GM12878 (cell line): ENCODE results near the gene SLC9C2. TPM values are rescaled to one million over a fixed set of nuclear protein-coding genes. Genes with fewer than 3 reads are reported as not detected.

ENCODE experiments used
- ATAC-seq: fragments of 200-7000 bp; cut with Tn5 transposase; 3 replicates; pipeline ENCODE4 v1.9.1; 2020; ENCODE audit warnings: mild to moderate bottlenecking, moderate library complexity
- BruUV-seq: library from RNA; stranded (reverse); fragments of 400-500 nt; replicated peaks from 2 replicates; lab custom pipeline; 2021; lab: Mats Ljungman, UMichigan
- CTCF ChIA-PET: fragments of 300-600 bp; sonication (Branson Sonifier 250); formaldehyde crosslinking; extraction: SDS; loops from one replicate; lab custom pipeline; 2021; ENCODE audit warnings: inconsistent platforms; lab: Yijun Ruan, JAX
- POLR2A ChIA-PET: fragments of 350-600 bp; formaldehyde crosslinking; extraction: SDS; loops from one replicate; lab custom pipeline; 2021; ENCODE audit warnings: inconsistent platforms; lab: Charles Lee
- RAD21 ChIA-PET: fragments of 300-600 bp; sonication (Branson Sonifier 250); formaldehyde crosslinking; loops from one replicate; lab custom pipeline; 2023; ENCODE audit warnings: antibody characterized with exemption; ENCODE audit not compliant: unreplicated experiment; lab: Charles Lee
- SMC1A ChIA-PET: fragments of 300-600 bp; sonication (Branson Sonifier 250); formaldehyde crosslinking; loops from one replicate; lab custom pipeline; 2023; ENCODE audit not compliant: unreplicated experiment, uncharacterized antibody; lab: Charles Lee
- DNase-seq: peaks from one replicate; pipeline ENCODE4 v3.0.0-alpha.2; 2011; ENCODE audit warnings: low read depth, low spot score
- FAIRE-seq: peaks from 3 replicates; lab custom pipeline; 2011; peaks lifted over from hg19 to GRCh38; lab: Jason Lieb, UNC
- H2AFZ ChIP-seq: 2 replicates; pipeline ENCODE4 v1.6.0; 2011; ENCODE audit warnings: low read depth, low read length, control low read depth; ENCODE audit not compliant: control insufficient read depth
- H3K27ac ChIP-seq: 2 replicates; pipeline ENCODE4 v1.5.1; 2011; ENCODE audit warnings: control low read depth; ENCODE audit not compliant: control insufficient read depth, insufficient read depth
- H3K27me3 ChIP-seq, 2 experiments: replicated peaks in 1 of 2; 2 replicates each; pipeline versions ENCODE4 v1.6.0 to v1.6.1; 2011; ENCODE audit warnings: low read length in 1 of 2; ENCODE audit not compliant: control insufficient read depth in 2 of 2, insufficient read depth in 2 of 2
- H3K36me3 ChIP-seq, 2 experiments: 2 replicates each; pipeline ENCODE4 v1.5.1; 2011; ENCODE audit warnings: low read length in 1 of 2; ENCODE audit not compliant: control insufficient read depth in 2 of 2, insufficient read depth in 2 of 2
- H3K4me1 ChIP-seq: 2 replicates; pipeline ENCODE4 v1.6.1; 2011; ENCODE audit warnings: mild to moderate bottlenecking, low read length, moderate library complexity, mixed read lengths; ENCODE audit not compliant: control insufficient read depth, insufficient read depth
- H3K4me2 ChIP-seq: 2 replicates; pipeline ENCODE4 v1.6.0; 2011; ENCODE audit warnings: control low read depth; ENCODE audit not compliant: control insufficient read depth, insufficient read depth
- H3K4me3 ChIP-seq: fragments of 200-600 bp; sonication (generic); 2 replicates; pipeline ENCODE4 v1.5.1; 2016
- H3K79me2 ChIP-seq: 2 replicates; pipeline ENCODE4 v1.6.0; 2011; ENCODE audit warnings: low read length; ENCODE audit not compliant: control insufficient read depth, insufficient read depth
- H3K9ac ChIP-seq: 2 replicates; pipeline ENCODE4 v1.8.0; 2011; ENCODE audit warnings: low read length, control low read depth, mixed read lengths; ENCODE audit not compliant: control insufficient read depth, insufficient read depth
- H3K9me3 ChIP-seq: replicated peaks from 3 replicates; pipeline ENCODE4 v1.5.1; 2011; ENCODE audit warnings: mild to moderate bottlenecking, low read length; ENCODE audit not compliant: control insufficient read depth, insufficient read depth
- H4K20me1 ChIP-seq: 2 replicates; pipeline ENCODE4 v1.6.0; 2011; ENCODE audit not compliant: control insufficient read depth, insufficient read depth
- BACH1 ChIP-seq: fragments of 450-650 bp; IDR thresholded peaks from 2 replicates; pipeline ENCODE4 v1.6.1; 2017; ENCODE audit warnings: mild to moderate bottlenecking, borderline replicate concordance
- ESRRA ChIP-seq: IDR thresholded peaks from 2 replicates; pipeline ENCODE4 v1.6.1; 2012; ENCODE audit warnings: mild to moderate bottlenecking, low read length, improper control_type of control experiment
- HDAC6 ChIP-seq: fragments of 200-600 bp; sonication (generic); IDR thresholded peaks from one replicate; pipeline ENCODE4 v1.8.0; 2017; ENCODE audit warnings: antibody characterized with exemption; ENCODE audit not compliant: unreplicated experiment
- IKZF1 ChIP-seq: fragments of 450-650 bp; conservative IDR thresholded peaks from 2 replicates; pipeline ENCODE4 v1.6.1; 2017; ENCODE audit warnings: antibody characterized with exemption, mild to moderate bottlenecking
- RELA ChIP-seq: fragments of 450-650 bp; IDR thresholded peaks from 2 replicates; pipeline ENCODE4 v1.8.0; 2014; ENCODE audit warnings: borderline replicate concordance; ENCODE audit not compliant: partially characterized antibody
- SPI1 ChIP-seq: IDR thresholded peaks from 2 replicates; pipeline ENCODE4 v1.6.1; 2011; ENCODE audit warnings: low read depth, mild to moderate bottlenecking, low read length, moderate library complexity, borderline replicate concordance; ENCODE audit not compliant: insufficient read depth
- SREBF1 ChIP-seq: IDR thresholded peaks from 2 replicates; pipeline ENCODE4 v1.6.1; 2012; ENCODE audit warnings: mild to moderate bottlenecking, low read length
- TCF3 ChIP-seq: IDR thresholded peaks from 2 replicates; pipeline ENCODE4 v1.6.1; 2012; ENCODE audit warnings: low read depth, mild to moderate bottlenecking, low read length, borderline replicate concordance; ENCODE audit not compliant: insufficient read depth
- whole genome bisulfite sequencing: methylation state at CpG from one replicate; pipeline ENCODE4 v1.1.6; 2016; ENCODE audit warnings: low lambda C conversion rate; ENCODE audit not compliant: insufficient replicate concordance, insufficient coverage; ENCODE audit errors: missing lambda C conversion rate; 5-methylcytosine and 5-hydroxymethylcytosine counted together
- in situ Hi-C: fragments of 300-500 bp; cut with MboI; formaldehyde crosslinking; loops from 9 replicates; pipeline ENCODE4 v1.14.3; 2018; ENCODE audit warnings: mixed read lengths
- intact Hi-C: fragments of 100-400 bp; cut with micrococcal nuclease; formaldehyde crosslinking; loops from one replicate; pipeline ENCODE4 v1.14.2; 2022; ENCODE audit not compliant: unreplicated experiment
- polyA plus RNA-seq, 11 experiments: library from polyadenylated mRNA; depleted of rRNA in 4 of 11; unstranded in 6 of 11; stranded (reverse) in 5 of 11; fragments of >200 nt; fragmentation: Nextera tagmentation in 4 of 11; fragmentation: Illumina TruSeq in 1 of 11; extraction: Ambion mirVana in 4 of 11; extraction: Trizol in 1 of 11; gene quantifications; 1 replicate in 1 of 11; 2 replicates in 10 of 11; pipeline versions ENCODE4 v1.2.1 to v1.2.3, GENCODE V29; 2011 to 2016; ENCODE audit warnings: inconsistent platforms in 2 of 11, missing spikeins in 2 of 11, low read depth in 1 of 11
- total RNA-seq, 4 experiments: library from RNA; depleted of rRNA in 3 of 4; stranded (reverse); fragments of >200 nt in 3 of 4; fragmentation: Illumina TruSeq in 1 of 4; extraction: Trizol in 1 of 4; gene quantifications; 2 replicates each; pipeline versions ENCODE4 v1.2.1 to v1.2.3, GENCODE V29; 2013 to 2021
- TF ChIP-seq, protein P1 (sequence below): fragments of 450-650 bp; IDR thresholded peaks from 2 replicates; pipeline ENCODE4 v1.6.1; 2017; ENCODE audit warnings: mild to moderate bottlenecking, low read depth, inconsistent platforms; ENCODE audit not compliant: poor library complexity, severe bottlenecking
- TF ChIP-seq, protein P2 (sequence below): IDR thresholded peaks from 2 replicates; pipeline ENCODE4 v1.6.1; 2012; ENCODE audit warnings: improper control_type of control experiment, low read depth, low read length; ENCODE audit not compliant: insufficient replicate concordance
- TF ChIP-seq, protein P3 (sequence below): IDR thresholded peaks from 2 replicates; pipeline ENCODE4 v1.6.1; 2011; ENCODE audit warnings: borderline replicate concordance, low read depth, mild to moderate bottlenecking, moderate library complexity, low read length; ENCODE audit not compliant: insufficient read depth, poor library complexity, severe bottlenecking

The SLC9C2 gene
- total and polyA plus RNA-seq, 10 of the 15 experiments (the other 5 are each of a cell fraction or from before 2014, with no cell fraction given): not detected

DNA sequence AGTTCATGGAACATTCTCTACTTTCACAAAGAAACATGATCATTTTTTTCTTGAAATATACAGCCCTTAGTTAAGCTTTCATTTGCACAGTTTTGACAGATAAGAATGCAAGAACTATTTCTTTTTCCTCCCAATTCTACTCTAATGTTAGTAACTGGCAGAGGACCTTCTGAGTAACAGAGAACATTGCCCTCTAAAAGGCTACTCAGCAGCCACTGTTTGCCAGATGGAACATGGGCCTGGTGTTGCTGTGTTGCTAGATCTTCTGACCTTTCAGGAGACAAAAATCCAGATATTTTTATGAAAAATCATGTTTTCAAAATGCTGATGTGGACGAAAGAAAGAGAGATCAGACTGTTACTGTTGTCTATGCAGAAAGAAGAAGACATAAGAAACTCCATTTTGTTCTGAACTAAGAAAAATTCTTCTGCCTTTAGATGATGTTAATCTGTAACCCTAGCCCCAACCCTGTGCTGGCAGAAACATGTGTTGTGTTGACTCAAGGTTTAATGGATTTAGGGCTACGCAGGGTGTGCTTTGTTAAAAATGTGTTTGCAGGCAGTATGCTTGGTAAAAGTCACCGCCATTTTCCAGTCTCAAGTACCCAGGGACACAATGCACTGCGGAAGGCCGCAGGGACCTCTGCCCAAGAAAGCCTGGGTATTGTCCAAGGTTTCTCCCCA lies 128.6 kb downstream of the SLC9C2 start (continued):
- TF ChIP-seq, protein P1, sequence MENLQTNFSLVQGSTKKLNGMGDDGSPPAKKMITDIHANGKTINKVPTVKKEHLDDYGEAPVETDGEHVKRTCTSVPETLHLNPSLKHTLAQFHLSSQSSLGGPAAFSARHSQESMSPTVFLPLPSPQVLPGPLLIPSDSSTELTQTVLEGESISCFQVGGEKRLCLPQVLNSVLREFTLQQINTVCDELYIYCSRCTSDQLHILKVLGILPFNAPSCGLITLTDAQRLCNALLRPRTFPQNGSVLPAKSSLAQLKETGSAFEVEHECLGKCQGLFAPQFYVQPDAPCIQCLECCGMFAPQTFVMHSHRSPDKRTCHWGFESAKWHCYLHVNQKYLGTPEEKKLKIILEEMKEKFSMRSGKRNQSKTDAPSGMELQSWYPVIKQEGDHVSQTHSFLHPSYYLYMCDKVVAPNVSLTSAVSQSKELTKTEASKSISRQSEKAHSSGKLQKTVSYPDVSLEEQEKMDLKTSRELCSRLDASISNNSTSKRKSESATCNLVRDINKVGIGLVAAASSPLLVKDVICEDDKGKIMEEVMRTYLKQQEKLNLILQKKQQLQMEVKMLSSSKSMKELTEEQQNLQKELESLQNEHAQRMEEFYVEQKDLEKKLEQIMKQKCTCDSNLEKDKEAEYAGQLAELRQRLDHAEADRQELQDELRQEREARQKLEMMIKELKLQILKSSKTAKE: no peak
- TF ChIP-seq ESRRA (no peak), SREBF1 (no peak), SPI1 (no peak)

DNA sequence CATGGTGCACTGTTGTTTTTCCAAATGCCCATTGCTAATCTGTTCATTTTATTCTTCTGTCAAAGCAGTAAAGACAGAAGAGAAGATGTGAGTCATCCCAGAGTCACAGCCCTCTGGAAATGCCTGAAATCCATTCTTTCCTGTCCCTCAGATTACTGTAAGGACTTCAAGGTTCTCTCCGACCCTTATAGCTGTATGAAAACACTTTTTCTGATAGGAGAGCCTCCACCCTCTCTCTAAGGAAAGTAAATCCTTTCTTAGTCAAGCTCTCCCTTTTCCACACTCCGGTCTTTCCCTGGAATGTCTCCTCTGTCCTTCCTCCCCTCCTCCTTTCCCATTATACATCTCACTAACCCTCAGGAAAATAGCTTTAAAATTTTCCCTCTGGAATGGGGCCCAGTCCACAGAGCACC lies 129.3 kb downstream of the SLC9C2 start:
- H3K9me3 ChIP-seq: peaks cover 10% of the 10 kb centered on the region
- SMC1A ChIA-PET: interaction anchor here (0.7 kb wide), 1 partner anchor 28 kb away, joined by 3 read pairs; no protein-coding TSS in a partner anchor
- POLR2A ChIA-PET: no interaction called here
- FAIRE-seq (no peak), DNase-seq (no peak), ATAC-seq (no peak)
- BruUV-seq: no TSS peak
- no peak overlapping the region for H3K27ac ChIP-seq
- H3K79me2 ChIP-seq: peaks cover 24% of the 10 kb centered on the region
- no peaks in the 10 kb centered on the region for H3K36me3 ChIP-seq
- no peak overlapping the region for H3K4me2 ChIP-seq
- H4K20me1 ChIP-seq: no peaks in the 10 kb centered on the region
- no peak overlapping the region for H3K9ac ChIP-seq
- no peak overlapping the region for H2AFZ ChIP-seq
- WGBS: 82% methylated on average over 2 of the region's 2 CpGs
- RAD21 ChIA-PET: interaction anchor here (0.9 to 1.5 kb wide), 2 partner anchors 43 to 56 kb away, joined by 3 to 6 read pairs; no protein-coding TSS in a partner anchor
- intact Hi-C loops (no loop called here), in situ Hi-C loops (no loop called here)
- CTCF ChIA-PET: interaction anchor here (0.7 to 2.6 kb wide), 4 partner anchors 11 to 56 kb away, joined by 3 to 7 read pairs (median 5); no protein-coding TSS in a partner anchor
- no peak overlapping the region; the same call in 1 of the 2 replicates for H3K4me3 ChIP-seq
- peaks cover 8% of the 10 kb centered on the region for H3K4me1 ChIP-seq
- H3K27me3 ChIP-seq: no peaks in the 10 kb centered on the region
- TF ChIP-seq BACH1: no peak
- no peak for TF ChIP-seq TCF3
- TF ChIP-seq, protein P2, sequence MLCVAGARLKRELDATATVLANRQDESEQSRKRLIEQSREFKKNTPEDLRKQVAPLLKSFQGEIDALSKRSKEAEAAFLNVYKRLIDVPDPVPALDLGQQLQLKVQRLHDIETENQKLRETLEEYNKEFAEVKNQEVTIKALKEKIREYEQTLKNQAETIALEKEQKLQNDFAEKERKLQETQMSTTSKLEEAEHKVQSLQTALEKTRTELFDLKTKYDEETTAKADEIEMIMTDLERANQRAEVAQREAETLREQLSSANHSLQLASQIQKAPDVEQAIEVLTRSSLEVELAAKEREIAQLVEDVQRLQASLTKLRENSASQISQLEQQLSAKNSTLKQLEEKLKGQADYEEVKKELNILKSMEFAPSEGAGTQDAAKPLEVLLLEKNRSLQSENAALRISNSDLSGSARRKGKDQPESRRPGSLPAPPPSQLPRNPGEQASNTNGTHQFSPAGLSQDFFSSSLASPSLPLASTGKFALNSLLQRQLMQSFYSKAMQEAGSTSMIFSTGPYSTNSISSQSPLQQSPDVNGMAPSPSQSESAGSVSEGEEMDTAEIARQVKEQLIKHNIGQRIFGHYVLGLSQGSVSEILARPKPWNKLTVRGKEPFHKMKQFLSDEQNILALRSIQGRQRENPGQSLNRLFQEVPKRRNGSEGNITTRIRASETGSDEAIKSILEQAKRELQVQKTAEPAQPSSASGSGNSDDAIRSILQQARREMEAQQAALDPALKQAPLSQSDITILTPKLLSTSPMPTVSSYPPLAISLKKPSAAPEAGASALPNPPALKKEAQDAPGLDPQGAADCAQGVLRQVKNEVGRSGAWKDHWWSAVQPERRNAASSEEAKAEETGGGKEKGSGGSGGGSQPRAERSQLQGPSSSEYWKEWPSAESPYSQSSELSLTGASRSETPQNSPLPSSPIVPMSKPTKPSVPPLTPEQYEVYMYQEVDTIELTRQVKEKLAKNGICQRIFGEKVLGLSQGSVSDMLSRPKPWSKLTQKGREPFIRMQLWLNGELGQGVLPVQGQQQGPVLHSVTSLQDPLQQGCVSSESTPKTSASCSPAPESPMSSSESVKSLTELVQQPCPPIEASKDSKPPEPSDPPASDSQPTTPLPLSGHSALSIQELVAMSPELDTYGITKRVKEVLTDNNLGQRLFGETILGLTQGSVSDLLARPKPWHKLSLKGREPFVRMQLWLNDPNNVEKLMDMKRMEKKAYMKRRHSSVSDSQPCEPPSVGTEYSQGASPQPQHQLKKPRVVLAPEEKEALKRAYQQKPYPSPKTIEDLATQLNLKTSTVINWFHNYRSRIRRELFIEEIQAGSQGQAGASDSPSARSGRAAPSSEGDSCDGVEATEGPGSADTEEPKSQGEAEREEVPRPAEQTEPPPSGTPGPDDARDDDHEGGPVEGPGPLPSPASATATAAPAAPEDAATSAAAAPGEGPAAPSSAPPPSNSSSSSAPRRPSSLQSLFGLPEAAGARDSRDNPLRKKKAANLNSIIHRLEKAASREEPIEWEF: no peak
- no peak for TF ChIP-seq RELA
- no peak for TF ChIP-seq IKZF1
- no peak for TF ChIP-seq HDAC6
- TF ChIP-seq, protein P3, sequence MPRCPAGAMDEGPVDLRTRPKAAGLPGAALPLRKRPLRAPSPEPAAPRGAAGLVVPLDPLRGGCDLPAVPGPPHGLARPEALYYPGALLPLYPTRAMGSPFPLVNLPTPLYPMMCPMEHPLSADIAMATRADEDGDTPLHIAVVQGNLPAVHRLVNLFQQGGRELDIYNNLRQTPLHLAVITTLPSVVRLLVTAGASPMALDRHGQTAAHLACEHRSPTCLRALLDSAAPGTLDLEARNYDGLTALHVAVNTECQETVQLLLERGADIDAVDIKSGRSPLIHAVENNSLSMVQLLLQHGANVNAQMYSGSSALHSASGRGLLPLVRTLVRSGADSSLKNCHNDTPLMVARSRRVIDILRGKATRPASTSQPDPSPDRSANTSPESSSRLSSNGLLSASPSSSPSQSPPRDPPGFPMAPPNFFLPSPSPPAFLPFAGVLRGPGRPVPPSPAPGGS: no peak
